CD4-positive, alpha-beta T cell treated with Interleukin-2 at 100 ng/mL for 4 hours (primary cell): Measurements from ENCODE around the gene ARFRP1.

Source experiments
- DNase-seq: peaks from one replicate; pipeline ENCODE4 v3.0.0-alpha.2; 2020; ENCODE audit warnings: low spot score

Gene ARFRP1

GRCh38 chr20:63702036-63702665 lies 5.6 kb downstream of the ARFRP1 start:
- no peak for DNase-seq

GRCh38 chr20:63701329-63702035 lies 6.3 kb downstream of the ARFRP1 start:
- no peak for DNase-seq

- no peak for DNase-seq
Observed at GRCh38 chr20:63701051-63701328, 6.8 kb downstream of the ARFRP1 start.

GRCh38 chr20:63700199-63701050 lies 7.4 kb downstream of the ARFRP1 start:
- DNase-seq = no peak

- no peak for DNase-seq
Observed at GRCh38 chr20:63699466-63700198, 8.1 kb downstream of the ARFRP1 start.

GRCh38 chr20:63698739-63699465 lies 8.9 kb downstream of the ARFRP1 start:
- DNase-seq = peak; percentile 44

- DNase-seq = no peak
Observed at GRCh38 chr20:63697868-63698545, 9.8 kb downstream of the ARFRP1 start.

- DNase-seq = no peak
Observed at GRCh38 chr20:63697357-63697867, 10.4 kb downstream of the ARFRP1 start.

GRCh38 chr20:63696628-63697356 lies 11.0 kb downstream of the ARFRP1 start, which contains the start of gene TNFRSF6B:
TSS of gene TNFRSF6B (plus strand) at chr20:63696652. CDS start at chr20:63696768, 116 bp downstream.
- no peak for DNase-seq

- no peak for DNase-seq
Observed at GRCh38 chr20:63696306-63696627, 11.5 kb downstream of the ARFRP1 start.

GRCh38 chr20:63695424-63696305 lies 12.1 kb downstream of the ARFRP1 start:
- DNase-seq = no peak

- DNase-seq = no peak
Observed at GRCh38 chr20:63694584-63695423, 13.0 kb downstream of the ARFRP1 start.

- DNase-seq = no peak
Observed at GRCh38 chr20:63693733-63694583, 13.8 kb downstream of the ARFRP1 start.

- no peak for DNase-seq
Observed at GRCh38 chr20:63693083-63693732, 14.6 kb downstream of the ARFRP1 start.

- DNase-seq = no peak
Observed at GRCh38 chr20:63692436-63693082, 15.2 kb downstream of the ARFRP1 start.

- DNase-seq = no peak
Observed at GRCh38 chr20:63691711-63692435, 15.9 kb downstream of the ARFRP1 start.
